ENCODE measurements around the gene CLDN5.
A peak's percentile ranks its signal among the peaks of the same experiment; 100 is the strongest.

CLDN5 gene

GRCh38 chr22:19495562-19496323, 28.5 kb downstream of the CLDN5 start:
- ChIA-PET CTCF (interaction anchor here (0.6 kb wide), 2 partner anchors 18 to 134 kb away, joined by 3 to 4 read pairs; no protein-coding TSS in a partner anchor), POLR2A (interaction anchor here (1.0 kb wide), 1 partner anchor 16 kb away, joined by 3 read pairs; the partner anchor contains the start of gene CDC45)
- H3K36me3 ChIP-seq (ENCODE audit: control insufficient read depth in 2 of 2, insufficient read depth in 1 of 2, low read length in 2 of 2): peaks cover 33 to 97% of the 10 kb centered on the region in 2 experiments
- no peak overlapping the region for H3K4me3 ChIP-seq (ENCODE audit: low read depth, low read length)
- H3K27ac ChIP-seq (ENCODE audit: extremely low read depth, low read depth, low read length): no peak overlapping the region
- TF ChIP-seq ZNF555 (tag by site-specific recombination; conservative IDR thresholded peaks at IDR 0.05) (no peak), GFI1B (tag by site-specific recombination; IDR thresholded peaks at IDR 0.05) (no peak), ZNF366 (tag by site-specific recombination; conservative IDR thresholded peaks at IDR 0.05) (no peak), ZNF175 (tag by site-specific recombination; IDR thresholded peaks at IDR 0.05) (no peak), MEIS1 (CRISPR knock-in tag; IDR thresholded peaks at IDR 0.05; ENCODE audit: borderline replicate concordance) (no peak), ZNF621 (tag by site-specific recombination; IDR thresholded peaks at IDR 0.05) (no peak)
- no peaks in the 10 kb centered on the region for H3K9me3 ChIP-seq (ENCODE audit: control insufficient read depth, insufficient read depth, low read depth, low read length)
- H3K4me1 ChIP-seq (ENCODE audit: control insufficient read depth, insufficient read depth, low read length): no peaks in the 10 kb centered on the region

- Histone ChIP-seq H3K4me3 (ENCODE audit: low read depth, low read length) (no peak overlapping the region), H3K9me3 (ENCODE audit: control insufficient read depth, insufficient read depth, low read depth, low read length) (no peaks in the 10 kb centered on the region), H3K36me3 (ENCODE audit: control insufficient read depth in 2 of 2, insufficient read depth in 1 of 2, low read length in 2 of 2) (peaks cover 36 to 93% of the 10 kb centered on the region in 2 experiments), H3K4me1 (ENCODE audit: control insufficient read depth, insufficient read depth, low read length) (no peaks in the 10 kb centered on the region), H3K27ac (ENCODE audit: extremely low read depth, low read depth, low read length) (no peak overlapping the region)
- no peak for TF ChIP-seq KLF10 (tag by site-specific recombination; IDR thresholded peaks at IDR 0.05)
- TF ChIP-seq ZNF76 (tag by site-specific recombination; IDR thresholded peaks at IDR 0.05; ENCODE audit: borderline replicate concordance, low read depth): no peak
- no peak for TF ChIP-seq OSR2 (tag by site-specific recombination; IDR thresholded peaks at IDR 0.05)
- no peak for TF ChIP-seq ZNF274 (IDR thresholded peaks at IDR 0.05; ENCODE audit: low read length)
- TF ChIP-seq ZNF274 (tag by site-specific recombination; IDR thresholded peaks at IDR 0.05; ENCODE audit: borderline replicate concordance): no peak
- no peak for TF ChIP-seq ZNF529 (tag by site-specific recombination; IDR thresholded peaks at IDR 0.05; ENCODE audit: insufficient replicate concordance)
- no peak for TF ChIP-seq ZNF239 (tag by site-specific recombination; IDR thresholded peaks at IDR 0.05)
- no peak for TF ChIP-seq BCL11A (tag by site-specific recombination; IDR thresholded peaks at IDR 0.05; ENCODE audit: low read depth)
- POLR2A ChIA-PET: no interaction called here
- CTCF ChIA-PET: interaction anchor here (0.8 to 1.0 kb wide), 2 partner anchors 18 to 135 kb away, joined by 3 to 4 read pairs; no protein-coding TSS in a partner anchor
Measured at GRCh38 chr22:19494676-19495173, 29.5 kb downstream of the CLDN5 start.

GRCh38 chr22:19494001-19494560, 30.1 kb downstream of the CLDN5 start:
- Histone ChIP-seq H3K36me3 (ENCODE audit: control insufficient read depth in 2 of 2, insufficient read depth in 1 of 2, low read length in 2 of 2) (peaks cover 36 to 93% of the 10 kb centered on the region in 2 experiments), H3K27ac (ENCODE audit: extremely low read depth, low read depth, low read length) (no peak overlapping the region), H3K4me3 (ENCODE audit: low read depth, low read length) (no peak overlapping the region), H3K9me3 (ENCODE audit: control insufficient read depth, insufficient read depth, low read depth, low read length) (no peaks in the 10 kb centered on the region), H3K4me1 (ENCODE audit: control insufficient read depth, insufficient read depth, low read length) (no peaks in the 10 kb centered on the region)
- POLR2A ChIA-PET: interaction anchor here (1.1 kb wide), 1 partner anchor 14 kb away, joined by 3 read pairs; the partner anchor contains the start of gene CDC45
- CTCF ChIA-PET: interaction anchor here (0.8 to 1.3 kb wide), 3 partner anchors 17 to 136 kb away, joined by 3 to 4 read pairs (median 4); no protein-coding TSS in a partner anchor
- TF ChIP-seq ZNF302 (tag by site-specific recombination; IDR thresholded peaks at IDR 0.05; ENCODE audit: low read depth): no peak
- no peak for TF ChIP-seq ZNF777 (tag by site-specific recombination; IDR thresholded peaks at IDR 0.05; ENCODE audit: borderline replicate concordance)

GRCh38 chr22:19492504-19493174, 31.6 kb downstream of the CLDN5 start:
- Histone ChIP-seq H3K36me3 (ENCODE audit: control insufficient read depth in 2 of 2, insufficient read depth in 1 of 2, low read length in 2 of 2) (peaks cover 42 to 92% of the 10 kb centered on the region in 2 experiments), H3K9me3 (ENCODE audit: control insufficient read depth, insufficient read depth, low read depth, low read length) (no peaks in the 10 kb centered on the region), H3K4me1 (ENCODE audit: control insufficient read depth, insufficient read depth, low read length) (no peaks in the 10 kb centered on the region), H3K27ac (ENCODE audit: extremely low read depth, low read depth, low read length) (no peak overlapping the region), H3K4me3 (ENCODE audit: low read depth, low read length) (no peak overlapping the region)
- ChIA-PET CTCF (interaction anchor here (0.6 to 1.3 kb wide), 2 partner anchors 34 to 138 kb away, joined by 3 to 4 read pairs; no protein-coding TSS in a partner anchor), POLR2A (interaction anchor here (0.5 kb wide), 1 partner anchor 248 kb away, joined by 7 read pairs; no protein-coding TSS in a partner anchor)
- TF ChIP-seq ZNF654 (tag by site-specific recombination; IDR thresholded peaks at IDR 0.05; ENCODE audit: low read depth): no peak
- TF ChIP-seq EGR2 (tag by site-specific recombination; IDR thresholded peaks at IDR 0.05; ENCODE audit: low read depth): 0 out of 2 replicates have a peak, but pooled peaks have one; percentile 12
- no peak for TF ChIP-seq ZBTB20 (tag by site-specific recombination; IDR thresholded peaks at IDR 0.05)
- no peak for TF ChIP-seq FEZF1 (tag by site-specific recombination; IDR thresholded peaks at IDR 0.05)
- no peak for TF ChIP-seq GLIS1 (tag by site-specific recombination; IDR thresholded peaks at IDR 0.05)
- TF ChIP-seq OSR2 (tag by site-specific recombination; IDR thresholded peaks at IDR 0.05): no peak
